Measurements from ENCODE around the gene TAL1. TPM values are rescaled to one million over a fixed set of nuclear protein-coding genes. Genes with fewer than 3 reads are reported as not detected.

Gene TAL1
- total RNA-seq, 1 donor from 2014 or later: not detected

DNA sequence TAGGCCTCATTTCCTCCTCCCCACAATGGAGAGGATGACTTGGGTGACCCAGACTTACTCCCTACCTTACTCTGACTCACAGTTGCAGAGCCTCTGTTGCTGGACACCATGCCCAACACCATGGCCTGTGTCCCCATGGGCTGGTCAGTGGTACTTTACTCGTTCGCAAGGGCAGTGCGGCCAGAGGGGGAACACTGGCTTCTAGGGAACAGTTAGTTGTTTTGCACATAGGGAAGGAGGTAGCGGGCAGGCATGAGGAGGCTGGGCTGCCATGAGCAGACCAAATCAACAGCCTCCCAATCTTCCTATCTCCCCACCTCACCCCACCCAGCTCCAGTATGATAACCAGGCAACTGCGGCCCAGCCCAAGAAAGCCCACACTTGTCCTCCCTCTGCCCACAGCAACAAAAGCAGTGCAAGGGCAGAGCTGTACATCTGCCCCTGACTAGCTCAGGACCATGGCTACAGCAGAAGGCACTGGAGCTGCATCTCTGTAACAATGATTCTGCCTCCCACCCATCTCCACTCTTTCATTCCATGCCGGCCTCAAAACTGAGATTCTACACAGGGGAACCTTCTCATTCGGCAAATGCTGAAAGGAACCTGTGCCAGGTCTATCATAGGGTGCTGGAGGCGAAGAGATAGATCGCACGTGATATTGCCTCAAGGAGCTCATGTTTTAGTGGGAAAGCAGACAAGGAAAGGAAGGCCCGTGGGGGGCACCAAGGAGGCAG, 18.6 kb downstream of the TAL1 start:
- peaks cover 8% of the 10 kb centered on the region for H3K4me1 Mint-ChIP-seq
- Histone ChIP-seq H2AFZ (replicated peaks) (no peak overlapping the region), H3K4me2 (no peak overlapping the region), H3K9me3 (ENCODE audit: low read depth) (no peaks in the 10 kb centered on the region), H3K36me3 (no peaks in the 10 kb centered on the region), H4K20me1 (ENCODE audit: low read depth) (no peaks in the 10 kb centered on the region), H3K79me2 (ENCODE audit: low read depth) (no peaks in the 10 kb centered on the region), H3F3A (ENCODE audit: low read depth) (peaks cover 5% of the 10 kb centered on the region), H3K4me1 (peaks cover 7% of the 10 kb centered on the region), H3K9ac (no peak overlapping the region), H3K27ac (no peak overlapping the region), H3K27me3 (peaks cover 48% of the 10 kb centered on the region), H3K4me3 (no peak overlapping the region)
- peaks cover 2% of the 10 kb centered on the region for H3K27me3 Mint-ChIP-seq (ENCODE audit: insufficient read depth, low read depth)
- no peak overlapping the region for H3K27ac Mint-ChIP-seq
- no peak for TF ChIP-seq EZH2phosphoT487 (IDR thresholded peaks at IDR 0.05)
- TF ChIP-seq EZH2 (IDR thresholded peaks at IDR 0.05): no peak
- TF ChIP-seq, protein P1, sequence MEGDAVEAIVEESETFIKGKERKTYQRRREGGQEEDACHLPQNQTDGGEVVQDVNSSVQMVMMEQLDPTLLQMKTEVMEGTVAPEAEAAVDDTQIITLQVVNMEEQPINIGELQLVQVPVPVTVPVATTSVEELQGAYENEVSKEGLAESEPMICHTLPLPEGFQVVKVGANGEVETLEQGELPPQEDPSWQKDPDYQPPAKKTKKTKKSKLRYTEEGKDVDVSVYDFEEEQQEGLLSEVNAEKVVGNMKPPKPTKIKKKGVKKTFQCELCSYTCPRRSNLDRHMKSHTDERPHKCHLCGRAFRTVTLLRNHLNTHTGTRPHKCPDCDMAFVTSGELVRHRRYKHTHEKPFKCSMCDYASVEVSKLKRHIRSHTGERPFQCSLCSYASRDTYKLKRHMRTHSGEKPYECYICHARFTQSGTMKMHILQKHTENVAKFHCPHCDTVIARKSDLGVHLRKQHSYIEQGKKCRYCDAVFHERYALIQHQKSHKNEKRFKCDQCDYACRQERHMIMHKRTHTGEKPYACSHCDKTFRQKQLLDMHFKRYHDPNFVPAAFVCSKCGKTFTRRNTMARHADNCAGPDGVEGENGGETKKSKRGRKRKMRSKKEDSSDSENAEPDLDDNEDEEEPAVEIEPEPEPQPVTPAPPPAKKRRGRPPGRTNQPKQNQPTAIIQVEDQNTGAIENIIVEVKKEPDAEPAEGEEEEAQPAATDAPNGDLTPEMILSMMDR (IDR thresholded peaks at IDR 0.05): no peak
- no peaks in the 10 kb centered on the region for H3K9me3 Mint-ChIP-seq
- DNase-seq (ENCODE audit: low spot score): no peak
- H3K36me3 Mint-ChIP-seq: no peaks in the 10 kb centered on the region
- H3K4me3 Mint-ChIP-seq: no peak overlapping the region

DNA sequence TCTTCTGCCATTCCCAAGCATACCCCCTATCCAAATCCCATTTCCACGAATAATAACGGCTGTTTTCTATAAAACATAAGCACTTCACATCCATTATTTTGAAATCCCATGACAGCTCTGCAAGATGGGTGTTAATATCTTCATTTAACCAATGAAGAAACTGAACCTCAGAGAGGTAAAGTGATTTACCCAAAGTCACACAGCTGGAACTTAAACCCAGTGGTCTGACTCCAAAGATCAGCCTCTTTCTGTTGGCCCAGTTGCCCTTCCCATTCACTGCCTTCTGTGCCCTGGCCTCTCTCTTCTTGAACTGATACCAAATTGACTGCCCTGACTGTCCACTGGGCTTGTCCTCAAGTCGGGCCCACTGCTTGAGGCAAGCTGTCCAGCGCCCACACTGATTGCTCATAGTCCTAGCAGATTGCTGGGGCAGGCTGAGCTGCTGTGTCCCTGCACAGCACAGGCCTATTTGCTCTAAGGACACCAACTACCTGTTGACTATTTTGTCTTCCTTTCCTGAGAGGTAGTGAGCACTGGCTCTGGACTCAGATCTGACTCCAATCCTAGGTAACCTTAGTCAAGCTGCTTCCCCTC, 19.3 kb downstream of the TAL1 start:
- H3K27me3 Mint-ChIP-seq (ENCODE audit: insufficient read depth, low read depth): peaks cover 2% of the 10 kb centered on the region
- Histone ChIP-seq H3K9me3 (ENCODE audit: low read depth) (no peaks in the 10 kb centered on the region), H3K79me2 (ENCODE audit: low read depth) (no peaks in the 10 kb centered on the region), H3K36me3 (no peaks in the 10 kb centered on the region), H3K27me3 (peaks cover 48% of the 10 kb centered on the region), H3K4me1 (peaks cover 12% of the 10 kb centered on the region), H3K4me3 (no peak overlapping the region), H3K4me2 (no peak overlapping the region), H4K20me1 (ENCODE audit: low read depth) (no peaks in the 10 kb centered on the region), H2AFZ (replicated peaks) (no peak overlapping the region), H3K27ac (no peak overlapping the region), H3K9ac (no peak overlapping the region), H3F3A (ENCODE audit: low read depth) (peaks cover 5% of the 10 kb centered on the region)
- no peak for TF ChIP-seq EZH2 (IDR thresholded peaks at IDR 0.05)
- TF ChIP-seq, protein P1 (IDR thresholded peaks at IDR 0.05): no peak
- no peak for TF ChIP-seq EZH2phosphoT487 (IDR thresholded peaks at IDR 0.05)
- peaks cover 15% of the 10 kb centered on the region for H3K4me1 Mint-ChIP-seq
- H3K4me3 Mint-ChIP-seq: no peak overlapping the region
- H3K9me3 Mint-ChIP-seq: no peaks in the 10 kb centered on the region
- H3K36me3 Mint-ChIP-seq: no peaks in the 10 kb centered on the region
- DNase-seq (ENCODE audit: low spot score): no peak
- H3K27ac Mint-ChIP-seq: no peak overlapping the region

DNA sequence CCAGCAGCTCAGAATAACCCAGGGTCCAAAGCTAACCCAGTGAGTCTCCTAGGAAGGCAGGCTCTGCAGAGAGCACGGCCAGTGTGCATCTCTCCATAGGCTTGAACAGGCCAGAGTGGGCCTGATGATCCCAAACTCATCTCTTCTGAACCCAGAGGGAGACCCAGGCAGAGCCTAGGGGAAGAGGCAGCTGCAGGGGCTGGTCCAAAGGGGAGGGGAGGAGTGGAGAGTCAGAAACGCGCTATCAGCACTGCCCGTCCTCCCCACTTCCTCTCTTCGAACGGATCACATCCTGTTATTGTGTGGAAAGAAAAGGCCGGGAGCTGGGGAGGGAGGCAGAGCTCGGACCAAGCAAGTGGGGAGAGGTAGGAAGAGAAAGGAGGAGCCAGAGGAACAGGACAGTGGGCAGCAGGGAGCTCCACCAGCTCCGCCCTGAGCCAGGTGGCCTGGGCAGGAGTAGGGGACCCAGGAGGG, 20.2 kb downstream of the TAL1 start:
- H3K4me1 ChIP-seq: peaks cover 12% of the 10 kb centered on the region
- no peak for DNase-seq (ENCODE audit: low spot score)
- peak overlapping the region; percentile 77 for H2AFZ ChIP-seq (replicated peaks)
- H3K4me2 ChIP-seq: no peak overlapping the region
- H3K27ac Mint-ChIP-seq: no peak overlapping the region
- H3K36me3 Mint-ChIP-seq: no peaks in the 10 kb centered on the region
- no peak overlapping the region for H3K9ac ChIP-seq
- no peaks in the 10 kb centered on the region for H3K79me2 ChIP-seq (ENCODE audit: low read depth)
- H3K9me3 ChIP-seq (ENCODE audit: low read depth): no peaks in the 10 kb centered on the region
- H3K4me3 ChIP-seq: no peak overlapping the region
- H3K4me3 Mint-ChIP-seq: no peak overlapping the region
- H3K27me3 ChIP-seq: peaks cover 50% of the 10 kb centered on the region
- H3K27ac ChIP-seq: no peak overlapping the region
- H3K27me3 Mint-ChIP-seq (ENCODE audit: insufficient read depth, low read depth): peaks cover 2% of the 10 kb centered on the region
- H3F3A ChIP-seq (ENCODE audit: low read depth): peaks cover 5% of the 10 kb centered on the region
- peaks cover 16% of the 10 kb centered on the region for H3K4me1 Mint-ChIP-seq
- H3K9me3 Mint-ChIP-seq: no peaks in the 10 kb centered on the region
- H4K20me1 ChIP-seq (ENCODE audit: low read depth): no peaks in the 10 kb centered on the region
- TF ChIP-seq EZH2phosphoT487 (IDR thresholded peaks at IDR 0.05) (no peak), EZH2 (IDR thresholded peaks at IDR 0.05) (no peak)
- TF ChIP-seq, protein P1 (IDR thresholded peaks at IDR 0.05): no peak
- H3K36me3 ChIP-seq: no peaks in the 10 kb centered on the region
